Endometrial microvascular endothelial cells (primary cell): Measurements from ENCODE around the gene PCBD1. TPM values are rescaled to one million over a fixed set of nuclear protein-coding genes. Genes with fewer than 3 reads are reported as not detected.
"Not testable (repeated sequence)": the region's sequence is repeated elsewhere in the genome, so short reads cannot be mapped to it uniquely, and the experiment has no call there.

Experiments used
- in situ Hi-C: cut with HindIII; loops from 2 replicates; pipeline ENCODE4 v1.10.0; 2017; ENCODE audit warnings: low sequenced_read_pairs, low pct_unique_long_range_greater_than_20kb; ENCODE audit errors: inconsistent ontology term
- total RNA-seq: library from RNA; depleted of rRNA; stranded (reverse); fragments of >200 nt; gene quantifications from one replicate; pipeline ENCODE4 v1.2.3, GENCODE V29; 2015; ENCODE audit errors: inconsistent ontology term

The PCBD1 gene
- total RNA-seq, 1 donor from 2014 or later = 134 TPM

GRCh38 chr10:70885481-70885880, 2.9 kb downstream of the PCBD1 start:
- in situ Hi-C loops = no loop called here

- in situ Hi-C loops = no loop called here
Observed at GRCh38 chr10:70884741-70885140, 3.6 kb downstream of the PCBD1 start.

- in situ Hi-C loops = no loop called here
Observed at GRCh38 chr10:70880077-70880534, 8.3 kb downstream of the PCBD1 start.

- in situ Hi-C loops = no loop called here
Observed at GRCh38 chr10:70879207-70879606, 9.2 kb downstream of the PCBD1 start.

GRCh38 chr10:70874061-70874460, 14.3 kb downstream of the PCBD1 start:
- in situ Hi-C loops = no loop called here

- in situ Hi-C loops = no loop called here
Observed at GRCh38 chr10:70872291-70872690, 16.1 kb downstream of the PCBD1 start.

GRCh38 chr10:70866424-70866823, 21.9 kb downstream of the PCBD1 start:
- in situ Hi-C loops = no loop called here

- in situ Hi-C loops = no loop called here
Observed at GRCh38 chr10:70864935-70865334, 23.4 kb downstream of the PCBD1 start.

GRCh38 chr10:70863470-70864160, 24.8 kb downstream of the PCBD1 start:
- in situ Hi-C loops = no loop called here

- in situ Hi-C loops = not testable (repeated sequence)
Observed at GRCh38 chr10:70861495-70862197, 26.7 kb downstream of the PCBD1 start.

GRCh38 chr10:70858759-70859158, 29.6 kb downstream of the PCBD1 start:
- in situ Hi-C loops = no loop called here

- in situ Hi-C loops = no loop called here
Observed at GRCh38 chr10:70856454-70856853, 31.9 kb downstream of the PCBD1 start.

GRCh38 chr10:70853457-70853856, 34.9 kb downstream of the PCBD1 start:
- in situ Hi-C loops = no loop called here

GRCh38 chr10:70853038-70853437, 35.3 kb downstream of the PCBD1 start:
- in situ Hi-C loops = no loop called here

GRCh38 chr10:70851597-70852475, 36.5 kb downstream of the PCBD1 start:
- in situ Hi-C loops = no loop called here

GRCh38 chr10:70850097-70850496, 38.3 kb downstream of the PCBD1 start:
- in situ Hi-C loops = no loop called here

- in situ Hi-C loops = no loop called here
Observed at GRCh38 chr10:70849582-70850016, 38.8 kb downstream of the PCBD1 start.

- in situ Hi-C loops = no loop called here
Observed at GRCh38 chr10:70847659-70848360, 40.6 kb downstream of the PCBD1 start.

GRCh38 chr10:70846795-70847194, 41.6 kb downstream of the PCBD1 start:
- in situ Hi-C loops = no loop called here
